Tibial nerve (tissue), 4 donors: ENCODE results near the gene PPIP5K2.
"Not testable (repeated sequence)": the region's sequence is repeated elsewhere in the genome, so short reads cannot be mapped to it uniquely, and the experiment has no call there.

Source experiments
- CTCF ChIP-seq, 5 experiments: fragments of 200-600 bp in 3 of 5; fragments of 450-650 bp in 2 of 5; sonication (generic) in 3 of 5; IDR thresholded peaks; one replicate each; pipeline ENCODE4 v1.5.1; 2016 to 2019; ENCODE audit warnings: antibody characterized with exemption in 5 of 5, mild to moderate bottlenecking in 3 of 5, moderate library complexity in 2 of 5
- EP300 ChIP-seq, 2 donors: sonication (generic); formaldehyde crosslinking; IDR thresholded peaks; one replicate each; pipeline ENCODE4 v1.6.1; 2017; ENCODE audit warnings: antibody characterized with exemption in 2 of 2, mild to moderate bottlenecking in 1 of 2
- POLR2A ChIP-seq, 2 donors: fragments of 450-650 bp; IDR thresholded peaks; one replicate each; pipeline ENCODE4 v1.6.1; 2017; ENCODE audit warnings: antibody characterized with exemption in 2 of 2, mild to moderate bottlenecking in 2 of 2, moderate library complexity in 2 of 2

GRCh38 chr5:103204990-103205389 lies 84.9 kb downstream of the PPIP5K2 start:
- TF ChIP-seq CTCF, POLR2A, EP300 (IDR thresholded peaks at IDR 0.05): not testable (repeated sequence)
